Activated T-cell treated with anti-CD3 and anti-CD28 coated beads, Interleukin-2, amount 50 U/mL, for 4 hours (primary cell): ENCODE results near the gene NSD1. TPM values are rescaled to one million over a fixed set of nuclear protein-coding genes. Genes with fewer than 3 reads are reported as not detected.

ENCODE experiments used
- ATAC-seq, 2 donors: fragments of 200-7000 bp; cut with Tn5 transposase; one replicate each; pipeline ENCODE4 v1.10.0; 2021
- DNase-seq: peaks from one replicate; pipeline ENCODE4 v3.0.0-alpha.2; 2020
- H3K27me3 Mint-ChIP-seq: one replicate; pipeline ENCODE4 v1.8.0; 2021; ENCODE audit warnings: low read depth, mixed read lengths
- H3K36me3 Mint-ChIP-seq: one replicate; pipeline ENCODE4 v1.8.0; 2022; ENCODE audit warnings: mixed read lengths; ENCODE audit not compliant: insufficient read depth
- H3K4me1 Mint-ChIP-seq: one replicate; pipeline ENCODE4 v1.8.0; 2021; ENCODE audit warnings: low read depth, mixed read lengths
- H3K4me3 Mint-ChIP-seq: one replicate; pipeline ENCODE4 v1.8.0; 2021; ENCODE audit warnings: mild to moderate bottlenecking, moderate library complexity, mixed read lengths
- H3K9me3 Mint-ChIP-seq: one replicate; pipeline ENCODE4 v1.8.0; 2021; ENCODE audit warnings: mixed read lengths
- total RNA-seq, 3 donors: library from RNA; stranded (reverse); gene quantifications; one replicate each; pipeline ENCODE4 v1.2.1, GENCODE V29; 2021

NSD1 gene
- 10 to 100 TPM; 59.3 to 71.6 (median 67.6) TPM for total RNA-seq

DNA sequence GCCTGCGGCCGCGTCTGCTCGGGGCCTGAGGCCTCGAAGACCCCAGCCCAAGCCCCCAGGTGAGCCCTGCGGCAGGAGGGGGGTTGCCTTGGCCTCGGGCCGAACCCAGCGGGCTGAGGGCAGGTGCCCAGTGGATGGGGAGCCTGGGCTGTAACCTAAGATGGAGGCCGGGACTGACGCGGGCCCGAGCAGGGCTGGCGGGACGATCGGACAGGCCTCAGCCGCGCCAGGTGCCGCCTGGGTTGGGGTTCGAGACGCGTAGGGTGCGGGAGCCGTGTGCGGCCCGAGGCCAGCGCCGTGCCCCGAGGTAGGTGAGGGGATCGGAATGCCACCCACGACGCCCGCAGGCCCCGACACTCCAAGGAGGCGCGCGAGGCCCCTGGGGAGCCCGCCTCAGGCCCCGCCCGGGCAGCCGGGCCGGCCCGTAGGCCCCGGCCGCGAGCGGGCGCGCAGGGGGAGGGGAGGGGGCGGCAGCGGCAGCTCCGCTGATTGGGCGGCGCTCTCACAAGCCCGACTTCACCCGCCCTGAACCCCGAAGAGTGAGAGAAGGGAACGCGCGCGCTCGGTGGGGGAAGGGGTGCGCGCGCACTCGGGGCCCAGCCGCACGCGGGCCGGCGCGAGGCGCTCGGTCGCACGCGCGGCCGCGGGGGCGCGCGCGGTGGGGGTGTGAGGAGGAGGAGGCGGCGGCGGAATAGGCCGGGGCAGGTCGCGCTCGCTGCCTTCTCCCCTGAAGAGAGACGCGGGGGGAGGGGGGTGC, at the start of gene NSD1:
TSS of gene NSD1 (plus strand) at position 678 of the 757 bp plus-strand sequence. CDS start 1,331 bp downstream, outside the sequence.
- peak; percentile 73 to 76 for ATAC-seq
- Mint-ChIP-seq H3K4me3 (peak within 1 kb of the TSS; percentile 87), H3K27me3 (no peaks in the 10 kb centered on the region), H3K36me3 (peaks cover 11% of the 10 kb centered on the region), H3K4me1 (peaks cover 54% of the 10 kb centered on the region), H3K9me3 (no peaks in the 10 kb centered on the region)
- peak; percentile 87 for DNase-seq

DNA sequence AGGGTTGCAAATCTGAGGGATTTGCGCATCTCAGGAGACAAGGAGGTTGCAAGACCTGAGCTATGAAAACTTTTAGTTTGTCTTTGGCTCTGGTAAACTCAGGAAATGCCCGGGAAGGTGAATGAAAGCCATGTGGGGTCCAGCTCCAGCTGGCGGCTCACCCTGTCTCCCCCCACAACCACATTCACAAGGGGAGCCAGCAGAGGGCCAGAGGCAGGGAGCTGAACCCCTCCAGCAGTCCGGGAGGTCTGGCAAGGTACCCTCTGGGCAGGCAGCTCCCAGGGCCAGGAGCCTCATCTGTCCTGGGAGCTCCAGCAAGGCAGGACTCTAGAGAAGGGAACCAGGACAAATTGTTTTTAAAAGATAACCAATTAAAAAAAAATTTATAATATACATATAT, 49.4 kb upstream of the NSD1 start:
- Mint-ChIP-seq H3K4me1 (peaks cover 11% of the 10 kb centered on the region), H3K36me3 (no peaks in the 10 kb centered on the region), H3K4me3 (no peak overlapping the region), H3K27me3 (peaks cover 10% of the 10 kb centered on the region), H3K9me3 (no peaks in the 10 kb centered on the region)
- DNase-seq (no peak), ATAC-seq (no peak)

DNA sequence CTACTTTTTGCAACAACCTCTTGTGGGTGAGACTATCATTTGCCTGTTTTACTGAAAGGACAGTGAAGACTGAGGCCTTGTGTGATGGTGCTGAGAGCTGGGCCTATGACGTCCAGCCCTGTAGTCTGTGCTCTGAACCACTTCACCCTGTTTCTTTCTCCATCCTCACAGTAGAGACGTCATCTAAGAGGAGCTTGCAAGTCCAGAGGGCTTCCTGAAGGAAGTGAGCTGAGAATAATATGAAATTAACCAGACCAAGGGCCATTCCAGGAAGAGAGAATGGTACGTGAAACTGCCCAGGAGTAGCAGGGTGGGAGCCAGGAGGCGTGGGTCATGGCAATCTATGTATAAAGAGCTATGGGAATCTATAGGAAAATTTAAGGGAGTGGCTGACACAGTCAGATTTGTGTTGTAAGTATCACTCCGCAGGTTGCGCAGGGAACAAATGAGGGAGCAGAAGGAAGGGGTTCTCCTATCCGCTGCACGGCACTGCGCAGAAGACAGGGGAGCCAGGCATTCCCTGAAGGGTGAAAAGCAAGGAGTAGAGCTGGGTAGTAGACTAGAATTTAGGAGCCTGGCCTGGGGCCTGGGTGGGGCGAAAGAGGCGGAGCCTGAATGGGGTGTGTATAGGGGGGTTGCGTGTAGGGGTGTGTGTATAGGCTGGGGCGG, 47.5 kb upstream of the NSD1 start:
- peaks cover 11% of the 10 kb centered on the region for H3K4me1 Mint-ChIP-seq
- peak overlapping the region; percentile 66 for H3K4me3 Mint-ChIP-seq
- H3K9me3 Mint-ChIP-seq, result no peaks in the 10 kb centered on the region
- H3K36me3 Mint-ChIP-seq, result no peaks in the 10 kb centered on the region
- DNase-seq, result no peak
- peaks cover 11% of the 10 kb centered on the region for H3K27me3 Mint-ChIP-seq
- ATAC-seq, result no peak

DNA sequence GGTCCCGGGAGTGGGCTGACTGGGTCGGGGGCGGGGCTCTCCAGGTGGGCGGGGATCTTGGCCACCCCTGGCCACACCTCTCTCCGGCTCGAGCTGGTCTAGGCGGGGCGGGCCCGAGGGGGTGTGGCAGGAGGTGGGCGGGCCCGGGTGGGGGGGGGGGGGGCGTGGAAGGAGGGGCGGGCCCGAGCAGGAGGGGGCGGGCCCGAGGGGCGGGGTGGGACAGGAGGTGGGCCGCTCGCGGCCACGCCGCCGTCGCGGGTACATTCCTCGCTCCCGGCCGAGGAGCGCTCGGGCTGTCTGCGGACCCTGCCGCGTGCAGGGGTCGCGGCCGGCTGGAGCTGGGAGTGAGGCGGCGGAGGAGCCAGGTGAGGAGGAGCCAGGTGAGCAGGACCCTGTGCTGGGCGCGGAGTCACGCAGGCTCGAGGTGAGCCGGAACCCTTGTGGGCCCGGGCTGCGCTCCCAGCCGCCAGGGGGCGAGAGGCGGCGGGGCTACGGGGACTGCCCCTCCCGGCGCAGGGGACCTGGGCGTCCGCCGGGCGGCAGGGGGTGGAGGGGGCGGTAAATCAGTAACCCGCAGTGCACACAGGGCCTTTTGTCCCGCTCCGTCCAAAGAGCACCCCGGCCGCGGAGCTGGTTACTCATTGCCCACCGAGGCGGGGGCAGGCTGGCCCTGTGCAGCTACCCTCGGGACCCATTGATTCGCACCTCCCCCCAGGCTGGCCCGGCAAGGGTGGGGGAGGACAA, 46.7 kb upstream of the NSD1 start, which contains the start of gene FGFR4:
TSS of gene FGFR4 (plus strand) at position 262 of the 744 bp plus-strand sequence. CDS start 2,688 bp downstream, outside the sequence.
- peak within 1 kb of the TSS; percentile 66 for H3K4me3 Mint-ChIP-seq
- H3K4me1 Mint-ChIP-seq, result peaks cover 11% of the 10 kb centered on the region
- peak; percentile 53 for DNase-seq
- H3K36me3 Mint-ChIP-seq, result no peaks in the 10 kb centered on the region
- H3K9me3 Mint-ChIP-seq, result no peaks in the 10 kb centered on the region
- peaks cover 14% of the 10 kb centered on the region for H3K27me3 Mint-ChIP-seq
- peak; percentile 86 to 88 for ATAC-seq

DNA sequence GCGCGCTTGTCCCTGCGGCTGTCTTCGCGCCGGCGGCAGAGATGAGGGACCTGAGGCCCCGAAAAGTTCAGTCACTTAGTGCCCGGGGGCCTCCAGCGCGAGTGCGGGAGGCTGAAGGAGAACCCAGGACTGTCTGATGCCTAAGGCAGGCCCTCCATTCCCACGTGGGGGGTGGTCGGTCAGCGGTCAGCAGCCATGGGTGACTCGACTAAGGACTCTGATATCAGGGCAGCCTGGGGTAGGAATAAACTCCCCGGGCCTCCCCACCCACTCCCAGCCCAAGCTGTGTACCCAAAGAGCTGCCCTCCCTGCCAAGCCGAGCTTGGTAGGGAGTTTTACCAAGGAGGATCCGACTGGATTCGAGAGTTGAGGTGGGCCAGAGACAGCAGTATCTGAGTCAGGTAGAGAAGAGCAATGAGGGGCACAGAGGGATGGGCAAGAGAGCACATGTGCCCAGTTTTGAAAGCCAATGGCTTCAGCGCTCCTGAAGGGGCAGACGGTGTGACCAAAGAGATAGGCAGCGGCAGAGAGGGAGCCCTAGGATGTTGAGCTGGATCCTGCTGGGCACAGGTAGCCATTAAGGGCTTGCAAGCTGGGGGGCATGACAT, 46.1 kb upstream of the NSD1 start:
- peaks cover 14% of the 10 kb centered on the region for H3K27me3 Mint-ChIP-seq
- no peak for ATAC-seq
- peaks cover 11% of the 10 kb centered on the region for H3K4me1 Mint-ChIP-seq
- no peak for DNase-seq
- no peaks in the 10 kb centered on the region for H3K36me3 Mint-ChIP-seq
- H3K4me3 Mint-ChIP-seq, result no peak overlapping the region
- H3K9me3 Mint-ChIP-seq, result no peaks in the 10 kb centered on the region

DNA sequence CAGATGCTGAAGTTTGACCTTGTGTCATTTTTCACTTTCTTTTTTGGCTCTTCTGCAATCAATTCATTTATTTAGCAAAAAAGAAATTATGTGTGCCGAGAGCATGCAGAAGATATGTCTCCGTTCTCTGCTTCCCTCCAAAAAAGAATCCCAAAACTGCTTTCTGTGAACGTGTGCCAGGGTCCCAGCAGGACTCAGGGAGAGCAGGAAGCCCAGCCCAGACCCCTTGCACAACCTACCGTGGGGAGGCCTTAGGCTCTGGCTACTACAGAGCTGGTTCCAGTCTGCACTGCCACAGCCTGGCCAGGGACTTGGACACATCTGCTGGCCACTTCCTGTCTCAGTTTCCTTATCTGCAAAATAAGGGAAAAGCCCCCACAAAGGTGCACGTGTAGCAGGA, 44.4 kb upstream of the NSD1 start:
- no peaks in the 10 kb centered on the region for H3K36me3 Mint-ChIP-seq
- DNase-seq (no peak), ATAC-seq (no peak)
- H3K4me1 Mint-ChIP-seq, result peaks cover 11% of the 10 kb centered on the region
- H3K9me3 Mint-ChIP-seq, result no peaks in the 10 kb centered on the region
- H3K4me3 Mint-ChIP-seq, result no peak overlapping the region
- peaks cover 12% of the 10 kb centered on the region for H3K27me3 Mint-ChIP-seq

DNA sequence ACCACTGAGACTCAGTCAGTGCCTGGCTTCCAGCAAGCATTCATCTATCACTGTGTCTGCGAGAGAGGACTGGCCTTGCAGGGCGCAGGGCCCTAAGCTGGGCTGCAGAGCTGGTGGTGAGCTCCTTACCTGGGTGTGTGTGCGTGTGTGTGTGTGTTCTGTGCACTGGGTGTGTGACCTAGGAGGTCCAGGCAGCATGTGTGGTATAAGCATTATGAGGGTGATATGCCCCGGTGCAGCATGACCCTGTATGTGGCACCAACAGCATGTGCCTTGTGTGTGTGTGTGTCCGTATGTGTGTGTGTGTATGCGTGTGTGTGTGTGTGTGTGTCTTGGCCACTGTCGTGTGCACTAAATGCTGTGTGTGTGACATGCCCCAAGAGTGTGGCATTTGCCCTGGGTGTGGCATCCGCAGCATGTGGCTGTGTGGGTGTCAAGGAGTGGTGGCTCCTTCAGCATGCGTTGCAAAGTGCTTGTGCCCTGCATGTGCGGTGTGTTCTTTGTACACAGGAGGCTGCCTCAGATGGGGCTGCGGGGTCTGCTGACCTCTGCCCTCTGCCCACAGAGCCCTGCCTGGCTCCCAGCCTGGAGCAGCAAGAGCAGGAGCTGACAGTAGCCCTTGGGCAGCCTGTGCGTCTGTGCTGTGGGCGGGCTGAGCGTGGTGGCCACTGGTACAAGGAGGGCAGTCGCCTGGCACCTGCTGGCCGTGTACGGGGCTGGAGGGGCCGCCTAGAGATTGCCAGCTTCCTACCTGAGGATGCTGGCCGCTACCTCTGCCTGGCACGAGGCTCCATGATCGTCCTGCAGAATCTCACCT, 43.5 kb upstream of the NSD1 start:
- Mint-ChIP-seq H3K27me3 (peaks cover 12% of the 10 kb centered on the region), H3K4me3 (no peak overlapping the region), H3K4me1 (peaks cover 11% of the 10 kb centered on the region), H3K36me3 (no peaks in the 10 kb centered on the region), H3K9me3 (no peaks in the 10 kb centered on the region)
- ATAC-seq (no peak), DNase-seq (no peak)

DNA sequence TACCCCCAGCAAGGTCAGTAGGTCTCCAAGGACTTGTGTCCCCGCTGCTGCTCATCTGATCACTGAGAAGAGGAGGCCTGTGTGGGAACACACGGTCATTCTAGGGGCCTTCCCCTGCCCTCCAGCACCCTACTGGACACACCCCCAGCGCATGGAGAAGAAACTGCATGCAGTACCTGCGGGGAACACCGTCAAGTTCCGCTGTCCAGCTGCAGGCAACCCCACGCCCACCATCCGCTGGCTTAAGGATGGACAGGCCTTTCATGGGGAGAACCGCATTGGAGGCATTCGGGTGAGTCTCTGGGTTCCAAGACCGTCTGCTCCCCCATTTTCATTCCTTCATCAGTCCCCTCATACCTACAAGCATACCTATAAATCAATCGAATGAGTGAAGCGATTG, 42.8 kb upstream of the NSD1 start:
- Mint-ChIP-seq H3K36me3 (no peaks in the 10 kb centered on the region), H3K4me1 (peaks cover 11% of the 10 kb centered on the region), H3K9me3 (no peaks in the 10 kb centered on the region), H3K27me3 (peaks cover 12% of the 10 kb centered on the region), H3K4me3 (no peak overlapping the region)
- DNase-seq (no peak), ATAC-seq (no peak)

DNA sequence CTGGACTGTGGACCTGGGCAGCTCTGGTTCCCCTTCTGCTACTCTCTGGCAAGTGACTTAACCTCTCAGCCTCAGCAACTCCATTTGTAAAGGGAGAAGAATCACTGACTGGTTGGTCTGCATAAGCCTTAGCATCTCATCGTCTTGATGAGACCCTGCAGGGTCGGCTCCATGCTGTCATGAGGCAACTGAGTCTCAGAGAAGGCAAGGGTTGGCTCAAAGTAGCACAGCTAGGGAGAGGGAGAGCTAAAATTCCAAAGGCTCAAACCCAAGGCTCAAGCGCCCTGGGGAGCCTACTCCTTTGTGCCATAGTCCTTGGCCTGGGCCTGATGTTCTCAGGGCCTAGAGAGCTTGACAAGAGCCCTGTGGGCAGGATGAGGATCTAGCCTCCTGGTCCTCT, 42.3 kb upstream of the NSD1 start:
- ATAC-seq (no peak), DNase-seq (no peak)

DNA sequence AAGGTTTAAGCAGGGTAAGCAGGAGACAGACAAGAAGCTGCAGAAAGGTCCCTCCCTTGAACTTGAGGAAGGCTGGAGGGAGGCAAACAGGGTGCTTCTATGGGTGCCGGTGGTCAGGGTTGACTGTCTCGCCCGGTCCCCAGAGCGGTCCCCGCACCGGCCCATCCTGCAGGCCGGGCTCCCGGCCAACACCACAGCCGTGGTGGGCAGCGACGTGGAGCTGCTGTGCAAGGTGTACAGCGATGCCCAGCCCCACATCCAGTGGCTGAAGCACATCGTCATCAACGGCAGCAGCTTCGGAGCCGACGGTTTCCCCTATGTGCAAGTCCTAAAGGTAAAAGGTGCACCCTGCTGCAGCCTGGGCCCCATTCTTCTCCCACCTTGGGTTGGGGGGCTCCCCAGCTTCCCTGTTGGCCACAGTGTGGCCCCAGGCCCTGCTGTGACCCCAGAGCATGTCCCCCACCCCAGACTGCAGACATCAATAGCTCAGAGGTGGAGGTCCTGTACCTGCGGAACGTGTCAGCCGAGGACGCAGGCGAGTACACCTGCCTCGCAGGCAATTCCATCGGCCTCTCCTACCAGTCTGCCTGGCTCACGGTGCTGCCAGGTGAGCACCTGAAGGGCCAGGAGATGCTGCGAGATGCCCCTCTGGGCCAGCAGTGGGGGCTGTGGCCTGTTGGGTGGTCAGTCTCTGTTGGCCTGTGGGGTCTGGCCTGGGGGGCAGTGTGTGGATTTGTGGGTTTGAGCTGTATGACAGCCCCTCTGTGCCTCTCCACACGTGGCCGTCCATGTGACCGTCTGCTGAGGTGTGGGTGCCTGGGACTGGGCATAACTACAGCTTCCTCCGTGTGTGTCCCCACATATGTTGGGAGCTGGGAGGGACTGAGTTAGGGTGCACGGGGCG, 41.1 kb upstream of the NSD1 start:
- H3K4me3 Mint-ChIP-seq, result no peak overlapping the region
- H3K9me3 Mint-ChIP-seq, result no peaks in the 10 kb centered on the region
- H3K36me3 Mint-ChIP-seq, result no peaks in the 10 kb centered on the region
- H3K27me3 Mint-ChIP-seq, result peaks cover 12% of the 10 kb centered on the region
- no peak for ATAC-seq
- no peak for DNase-seq
- peaks cover 3% of the 10 kb centered on the region for H3K4me1 Mint-ChIP-seq

More for the DNA sequence above, 42.3 kb upstream of the NSD1 start:
- Mint-ChIP-seq H3K9me3 (no peaks in the 10 kb centered on the region), H3K36me3 (no peaks in the 10 kb centered on the region), H3K4me3 (no peak overlapping the region), H3K27me3 (peaks cover 12% of the 10 kb centered on the region), H3K4me1 (peaks cover 7% of the 10 kb centered on the region)

- Mint-ChIP-seq H3K4me3 (no peak overlapping the region), H3K36me3 (no peaks in the 10 kb centered on the region)
These were observed 40.4 kb upstream of the NSD1 start for GRCh38 chr5:177093082-177093712.

GRCh38 chr5:177093803-177094202, 39.8 kb upstream of the NSD1 start:
- H3K4me3 Mint-ChIP-seq, result no peak overlapping the region
- ATAC-seq, result no peak
- no peaks in the 10 kb centered on the region for H3K9me3 Mint-ChIP-seq
- no peaks in the 10 kb centered on the region for H3K36me3 Mint-ChIP-seq
- DNase-seq, result no peak
- H3K27me3 Mint-ChIP-seq, result peaks cover 7% of the 10 kb centered on the region
- H3K4me1 Mint-ChIP-seq, result no peaks in the 10 kb centered on the region

More at GRCh38 chr5:177093082-177093712, 40.4 kb upstream of the NSD1 start:
- H3K9me3 Mint-ChIP-seq, result no peaks in the 10 kb centered on the region
- peaks cover 9% of the 10 kb centered on the region for H3K27me3 Mint-ChIP-seq
- peaks cover 1% of the 10 kb centered on the region for H3K4me1 Mint-ChIP-seq
- ATAC-seq (no peak), DNase-seq (no peak)
